MCF 10A (cell line): ENCODE measurements around the gene HMGN3. TPM values are rescaled to one million over a fixed set of nuclear protein-coding genes. Genes with fewer than 3 reads are reported as not detected.
A peak's percentile ranks its signal among the peaks of the same experiment; 100 is the strongest.

Experiments used
- BruUV-seq: library from RNA; stranded (reverse); fragments of 400-500 nt; replicated peaks from 2 replicates; lab custom pipeline; 2021; lab: Mats Ljungman, UMichigan
- CTCF ChIA-PET: fragments of 300-600 bp; sonication (Branson Sonifier 250); formaldehyde crosslinking; extraction: SDS; loops from one replicate; lab custom pipeline; 2021; ENCODE audit warnings: antibody characterized with exemption, inconsistent platforms; lab: Yijun Ruan, JAX
- POLR2A ChIA-PET: fragments of 300-600, 350-650 bp; sonication (Branson Sonifier 250); formaldehyde crosslinking; extraction: SDS; loops from one replicate; lab custom pipeline; 2020; ENCODE audit warnings: antibody characterized with exemption, inconsistent platforms; lab: Yijun Ruan, JAX
- DNase-seq: peaks from one replicate; pipeline ENCODE4 v3.0.0-alpha.2; 2018; ENCODE audit not compliant: unreplicated experiment
- H3K27ac Mint-ChIP-seq: one replicate; pipeline ENCODE4 v1.8.0; 2022; ENCODE audit warnings: mild to moderate bottlenecking, low read depth, mixed read lengths; ENCODE audit not compliant: unreplicated experiment
- H3K27me3 Mint-ChIP-seq: one replicate; pipeline ENCODE4 v1.8.0; 2022; ENCODE audit warnings: mixed read lengths; ENCODE audit not compliant: insufficient read depth, unreplicated experiment
- H3K36me3 Mint-ChIP-seq: one replicate; pipeline ENCODE4 v1.8.0; 2022; ENCODE audit warnings: mild to moderate bottlenecking, moderate library complexity, mixed read lengths; ENCODE audit not compliant: insufficient read depth, unreplicated experiment
- H3K4me1 Mint-ChIP-seq: one replicate; pipeline ENCODE4 v1.8.0; 2022; ENCODE audit warnings: mixed read lengths; ENCODE audit not compliant: insufficient read depth, unreplicated experiment
- H3K4me3 Mint-ChIP-seq: one replicate; pipeline ENCODE4 v1.8.0; 2022; ENCODE audit warnings: mild to moderate bottlenecking, moderate library complexity, mixed read lengths; ENCODE audit not compliant: unreplicated experiment
- H3K9me3 Mint-ChIP-seq: one replicate; pipeline ENCODE4 v1.8.0; 2022; ENCODE audit warnings: mixed read lengths; ENCODE audit not compliant: unreplicated experiment
- intact Hi-C: fragments of 100-400 bp; cut with micrococcal nuclease; formaldehyde crosslinking; loops from 2 replicates; pipeline ENCODE4 v1.14.1; 2022
- total RNA-seq: library from RNA; stranded (reverse); gene quantifications from 2 replicates; pipeline ENCODE4 v1.2.3, GENCODE V29; 2022
- TF ChIP-seq, protein P1 (sequence below): fragments of 200-600 bp; IDR thresholded peaks from one replicate; pipeline ENCODE4 v1.8.0; 2022; ENCODE audit warnings: antibody characterized with exemption, mild to moderate bottlenecking; ENCODE audit not compliant: unreplicated experiment

Gene HMGN3
- total RNA-seq, 1 experiment from 2014 or later = 36.5 TPM

DNA sequence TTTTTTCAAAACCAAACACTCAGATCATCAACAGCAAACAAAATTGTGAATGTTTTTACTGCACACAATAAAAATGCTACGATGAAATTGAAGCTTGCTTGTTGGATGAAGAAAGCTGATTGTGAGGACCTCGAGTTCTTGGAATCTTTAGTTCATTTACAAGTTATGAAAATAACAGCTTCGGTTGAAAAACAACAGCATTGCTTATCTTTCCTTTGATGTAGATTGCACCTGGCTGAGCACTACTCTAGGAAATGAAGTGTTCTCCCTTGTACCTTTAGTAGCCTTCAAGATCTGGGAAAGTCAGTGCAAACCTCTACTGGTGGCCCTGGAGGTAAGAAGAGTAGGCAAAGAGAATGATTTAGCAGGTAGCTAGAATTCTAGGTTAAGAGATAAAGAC lies 2.2 kb upstream of the HMGN3 start:
- CTCF ChIA-PET = interaction anchor here (0.7 to 1.0 kb wide), 3 partner anchors 171 to 300 kb away, joined by 3 to 4 read pairs (median 3); no protein-coding TSS in a partner anchor
- no peak overlapping the region for H3K27ac Mint-ChIP-seq
- no peaks in the 10 kb centered on the region for H3K36me3 Mint-ChIP-seq
- intact Hi-C loops = no loop called here
- no peaks in the 10 kb centered on the region for H3K9me3 Mint-ChIP-seq
- DNase-seq = no peak
- TF ChIP-seq, protein P1, sequence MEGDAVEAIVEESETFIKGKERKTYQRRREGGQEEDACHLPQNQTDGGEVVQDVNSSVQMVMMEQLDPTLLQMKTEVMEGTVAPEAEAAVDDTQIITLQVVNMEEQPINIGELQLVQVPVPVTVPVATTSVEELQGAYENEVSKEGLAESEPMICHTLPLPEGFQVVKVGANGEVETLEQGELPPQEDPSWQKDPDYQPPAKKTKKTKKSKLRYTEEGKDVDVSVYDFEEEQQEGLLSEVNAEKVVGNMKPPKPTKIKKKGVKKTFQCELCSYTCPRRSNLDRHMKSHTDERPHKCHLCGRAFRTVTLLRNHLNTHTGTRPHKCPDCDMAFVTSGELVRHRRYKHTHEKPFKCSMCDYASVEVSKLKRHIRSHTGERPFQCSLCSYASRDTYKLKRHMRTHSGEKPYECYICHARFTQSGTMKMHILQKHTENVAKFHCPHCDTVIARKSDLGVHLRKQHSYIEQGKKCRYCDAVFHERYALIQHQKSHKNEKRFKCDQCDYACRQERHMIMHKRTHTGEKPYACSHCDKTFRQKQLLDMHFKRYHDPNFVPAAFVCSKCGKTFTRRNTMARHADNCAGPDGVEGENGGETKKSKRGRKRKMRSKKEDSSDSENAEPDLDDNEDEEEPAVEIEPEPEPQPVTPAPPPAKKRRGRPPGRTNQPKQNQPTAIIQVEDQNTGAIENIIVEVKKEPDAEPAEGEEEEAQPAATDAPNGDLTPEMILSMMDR = no peak
- BruUV-seq = no TSS peak
- no peak overlapping the region for H3K4me3 Mint-ChIP-seq
- H3K4me1 Mint-ChIP-seq = peaks cover 33% of the 10 kb centered on the region
- no peaks in the 10 kb centered on the region for H3K27me3 Mint-ChIP-seq
- POLR2A ChIA-PET = interaction anchor here (0.7 to 5.9 kb wide), 9 partner anchors 10 to 330 kb away, joined by 3 to 81 read pairs (median 4); partner anchors contain the start of genes LCA5 and PHIP

DNA sequence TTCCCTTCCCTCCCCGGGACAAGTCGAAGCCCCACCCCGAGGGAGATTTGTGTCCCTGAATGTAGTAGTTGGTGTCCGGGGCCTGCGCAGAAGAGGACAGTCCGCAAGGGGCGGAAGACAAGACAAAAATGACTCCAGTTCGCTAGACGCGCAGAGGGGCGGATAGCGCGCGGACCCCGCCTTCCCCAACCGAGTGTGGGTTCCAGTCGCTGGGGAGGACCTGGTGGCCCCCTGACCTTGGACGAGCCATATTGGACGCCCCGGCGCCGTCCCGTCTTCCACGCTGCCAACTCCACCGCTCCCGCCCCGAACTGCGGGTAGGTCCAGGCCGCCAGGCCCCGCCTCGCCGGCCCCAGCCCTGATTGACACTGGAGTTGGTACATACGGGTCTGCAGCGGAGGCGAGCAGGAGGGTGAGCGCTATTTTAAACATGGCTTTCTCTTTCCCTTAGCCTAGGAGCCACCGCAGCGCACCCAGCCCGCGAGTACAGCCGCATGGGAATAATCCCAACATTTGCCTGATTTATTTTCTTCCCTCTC lies 802 bp downstream of the HMGN3 start:
- Mint-ChIP-seq H3K27ac (peak overlapping the region; percentile 81), H3K9me3 (no peaks in the 10 kb centered on the region), H3K27me3 (no peaks in the 10 kb centered on the region), H3K36me3 (no peaks in the 10 kb centered on the region), H3K4me3 (peak overlapping the region; percentile 88), H3K4me1 (peaks cover 13% of the 10 kb centered on the region)
- peak; percentile 90 for DNase-seq
- ChIA-PET POLR2A (interaction anchor here (0.6 to 5.4 kb wide), 13 partner anchors 10 to 311 kb away, joined by 3 to 81 read pairs (median 3); partner anchors contain the start of gene PHIP), CTCF (interaction anchor here (0.6 kb wide), 2 partner anchors 72 to 171 kb away, joined by 3 read pairs; no protein-coding TSS in a partner anchor)
- TF ChIP-seq, protein P1 = peak; percentile 19
- intact Hi-C loops = loop anchor here (1.0 to 5.0 kb wide), 3 partner anchors 155 to 304 kb away; partner anchors contain the start of genes LCA5 and PHIP
- no TSS peak for BruUV-seq

DNA sequence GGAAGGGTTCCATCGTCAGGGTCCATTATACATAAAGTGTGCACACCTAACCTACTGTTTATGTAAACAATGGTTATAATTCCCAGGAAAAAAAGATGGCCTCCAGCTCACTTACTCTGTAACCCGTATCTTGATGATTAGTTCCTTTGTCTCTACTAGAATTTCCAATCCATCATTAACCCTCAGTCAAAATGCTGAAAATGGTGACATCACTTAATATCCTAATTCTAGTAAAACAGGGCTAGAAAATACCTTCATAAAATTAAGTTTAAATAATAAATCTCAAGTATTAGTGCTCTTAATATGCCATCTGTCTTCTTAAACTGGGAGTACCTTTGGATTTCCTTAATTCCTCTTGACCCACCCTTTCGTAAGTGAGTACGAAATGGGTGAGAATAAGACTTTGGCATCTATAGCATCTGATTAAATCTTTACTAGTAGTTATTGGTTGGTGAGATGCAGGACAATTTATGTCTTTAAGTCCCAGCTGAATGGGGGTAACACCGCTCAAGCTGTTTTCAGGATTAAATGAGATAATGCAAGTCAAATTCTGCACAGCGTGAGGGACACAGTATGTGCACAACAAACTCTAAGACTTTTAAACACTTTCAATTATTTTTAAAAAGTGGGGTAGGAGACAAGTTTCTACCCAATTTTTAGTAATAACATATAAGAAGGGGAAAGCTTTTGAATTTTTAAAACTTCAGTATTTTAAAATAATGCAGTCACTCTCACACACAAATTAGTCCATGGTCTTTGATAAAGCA lies 1.6 kb downstream of the HMGN3 start:
- no TSS peak for BruUV-seq
- DNase-seq = no peak
- H3K27me3 Mint-ChIP-seq = no peaks in the 10 kb centered on the region
- ChIA-PET CTCF (interaction anchor here (0.6 to 1.4 kb wide), 4 partner anchors 14 to 222 kb away, joined by 3 to 4 read pairs (median 3); no protein-coding TSS in a partner anchor), POLR2A (interaction anchor here (0.6 to 5.4 kb wide), 12 partner anchors 9 to 312 kb away, joined by 3 to 81 read pairs (median 4); partner anchors contain the start of gene PHIP)
- H3K4me1 Mint-ChIP-seq = peaks cover 7% of the 10 kb centered on the region
- intact Hi-C loops = loop anchor here (1.0 to 5.0 kb wide), 3 partner anchors 155 to 304 kb away; partner anchors contain the start of genes LCA5 and PHIP
- no peaks in the 10 kb centered on the region for H3K9me3 Mint-ChIP-seq
- TF ChIP-seq, protein P1 = no peak
- peak overlapping the region; percentile 81 for H3K27ac Mint-ChIP-seq
- peak overlapping the region; percentile 88 for H3K4me3 Mint-ChIP-seq
- H3K36me3 Mint-ChIP-seq = no peaks in the 10 kb centered on the region

DNA sequence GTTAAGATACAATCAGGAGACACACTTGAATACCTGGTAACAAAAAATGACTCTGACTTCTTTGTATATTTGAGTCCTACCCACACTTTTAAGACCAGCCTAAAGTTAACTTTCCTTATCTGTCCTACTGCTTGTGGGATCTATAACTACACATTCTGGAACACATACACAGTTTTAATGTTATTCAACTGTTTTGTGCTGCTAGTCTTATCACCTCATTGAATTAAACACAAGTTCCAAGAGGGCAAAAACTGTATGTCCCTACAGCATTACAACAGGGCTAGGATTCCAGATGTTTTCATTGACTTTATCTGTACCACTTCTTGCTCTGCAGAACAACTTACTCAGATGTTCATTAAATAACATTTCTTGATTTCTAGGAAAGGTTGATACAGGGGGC lies 2.8 kb downstream of the HMGN3 start:
- Mint-ChIP-seq H3K27ac (no peak overlapping the region), H3K4me1 (peaks cover 2% of the 10 kb centered on the region), H3K27me3 (no peaks in the 10 kb centered on the region), H3K36me3 (no peaks in the 10 kb centered on the region), H3K4me3 (no peak overlapping the region), H3K9me3 (no peaks in the 10 kb centered on the region)
- ChIA-PET POLR2A (interaction anchor here (0.8 to 5.4 kb wide), 2 partner anchors 102 to 154 kb away, joined by 3 to 81 read pairs; partner anchors contain the start of gene PHIP), CTCF (no interaction called here)
- intact Hi-C loops = loop anchor here (5.0 kb wide), 2 partner anchors 221 to 306 kb away; partner anchors contain the start of gene LCA5
- TF ChIP-seq, protein P1 = no peak
- no TSS peak for BruUV-seq
- no peak for DNase-seq
